Fibroblast of villous mesenchyme (primary cell): ENCODE results near the gene CHIA. TPM values are rescaled to one million over a fixed set of nuclear protein-coding genes. Genes with fewer than 3 reads are reported as not detected.
"Not testable (repeated sequence)": the region's sequence is repeated elsewhere in the genome, so short reads cannot be mapped to it uniquely, and the experiment has no call there.

Source experiments
- DNase-seq: peaks from one replicate; pipeline ENCODE4 v3.0.0-alpha.2; 2010; ENCODE audit warnings: low read depth
- H3K4me3 ChIP-seq: 2 replicates; pipeline ENCODE4 v1.5.1; 2011; ENCODE audit warnings: low read depth, mild to moderate bottlenecking, low read length
- small RNA-seq: library from RNA; depleted of rRNA; stranded (forward); fragments of <200 nt; gene quantifications from one replicate; pipeline ENCODE3, GENCODE V24; 2012
- total RNA-seq: library from RNA; depleted of rRNA; stranded (reverse); fragments of >200 nt; gene quantifications from 2 replicates; pipeline ENCODE4 v1.2.3, GENCODE V29; 2012
- TF ChIP-seq, protein P1 (sequence below): IDR thresholded peaks from 2 replicates; pipeline ENCODE4 v1.5.1; 2012; ENCODE audit warnings: low read depth, mild to moderate bottlenecking, low read length; ENCODE audit not compliant: insufficient read depth

CHIA gene
- total RNA-seq, 1 donor: not detected

DNA sequence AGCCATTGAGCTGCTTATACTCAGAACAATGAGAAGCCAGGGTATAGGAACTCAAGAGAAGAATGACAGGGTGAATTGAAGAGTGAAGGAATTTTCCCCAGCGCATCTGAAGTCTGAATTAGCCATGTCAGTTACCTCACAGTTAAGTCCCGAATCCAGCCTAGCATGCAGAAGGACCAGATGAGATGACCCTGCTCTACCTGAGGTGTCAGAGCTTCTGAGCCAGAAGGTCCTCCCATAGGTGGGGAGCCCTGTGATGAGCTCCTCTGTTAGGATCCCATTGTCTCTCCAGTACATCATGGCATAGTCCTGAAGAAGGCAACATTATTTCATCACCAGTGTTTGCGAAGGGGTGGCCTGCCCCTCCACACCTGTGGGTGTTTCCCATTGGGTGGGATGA, 68.7 kb downstream of the CHIA start:
- TF ChIP-seq, protein P1, sequence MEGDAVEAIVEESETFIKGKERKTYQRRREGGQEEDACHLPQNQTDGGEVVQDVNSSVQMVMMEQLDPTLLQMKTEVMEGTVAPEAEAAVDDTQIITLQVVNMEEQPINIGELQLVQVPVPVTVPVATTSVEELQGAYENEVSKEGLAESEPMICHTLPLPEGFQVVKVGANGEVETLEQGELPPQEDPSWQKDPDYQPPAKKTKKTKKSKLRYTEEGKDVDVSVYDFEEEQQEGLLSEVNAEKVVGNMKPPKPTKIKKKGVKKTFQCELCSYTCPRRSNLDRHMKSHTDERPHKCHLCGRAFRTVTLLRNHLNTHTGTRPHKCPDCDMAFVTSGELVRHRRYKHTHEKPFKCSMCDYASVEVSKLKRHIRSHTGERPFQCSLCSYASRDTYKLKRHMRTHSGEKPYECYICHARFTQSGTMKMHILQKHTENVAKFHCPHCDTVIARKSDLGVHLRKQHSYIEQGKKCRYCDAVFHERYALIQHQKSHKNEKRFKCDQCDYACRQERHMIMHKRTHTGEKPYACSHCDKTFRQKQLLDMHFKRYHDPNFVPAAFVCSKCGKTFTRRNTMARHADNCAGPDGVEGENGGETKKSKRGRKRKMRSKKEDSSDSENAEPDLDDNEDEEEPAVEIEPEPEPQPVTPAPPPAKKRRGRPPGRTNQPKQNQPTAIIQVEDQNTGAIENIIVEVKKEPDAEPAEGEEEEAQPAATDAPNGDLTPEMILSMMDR: no peak
- H3K4me3 ChIP-seq: no peak overlapping the region
- no peak for DNase-seq

DNA sequence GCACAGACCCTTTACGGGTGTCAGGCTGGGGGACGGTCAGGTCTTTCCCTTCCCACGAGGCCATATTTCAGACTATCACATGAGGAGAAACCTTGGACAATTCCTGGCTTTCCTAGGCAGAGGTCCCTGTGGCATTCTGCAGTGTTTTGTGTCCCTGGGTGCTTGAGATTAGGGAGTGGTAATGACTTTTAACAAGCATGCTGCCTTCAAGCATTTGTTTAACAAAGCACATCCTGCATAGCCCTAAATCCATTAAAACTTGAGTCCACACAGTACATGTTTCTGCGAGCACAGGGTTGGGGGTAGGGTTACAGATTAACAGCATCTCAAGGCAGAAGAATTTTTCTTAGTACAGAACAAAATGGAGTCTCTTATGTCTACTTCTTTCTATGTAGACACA, 69.6 kb downstream of the CHIA start:
- not testable (repeated sequence) for H3K4me3 ChIP-seq, DNase-seq

DNA sequence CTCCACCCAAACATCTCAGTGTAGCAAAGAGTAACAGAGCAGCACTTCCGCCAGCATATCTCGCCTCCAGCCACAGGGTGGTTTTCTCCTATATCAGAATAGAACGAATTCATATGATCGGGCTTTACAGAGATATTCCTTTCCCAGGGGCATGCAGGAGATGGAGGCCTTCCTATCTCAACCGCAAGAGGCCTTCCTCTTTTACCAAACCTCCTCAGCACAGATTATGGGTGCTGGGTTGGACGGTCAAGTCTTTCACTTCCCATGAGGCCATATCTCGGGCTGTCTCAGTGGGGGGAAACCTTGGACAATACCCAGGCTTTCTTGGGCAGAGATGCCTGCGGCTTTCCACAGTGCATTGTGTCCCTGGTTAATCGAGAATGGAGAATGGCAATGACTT, 71.1 kb downstream of the CHIA start:
- no peak for DNase-seq
- no peak overlapping the region for H3K4me3 ChIP-seq
- TF ChIP-seq, protein P1: no peak

DNA sequence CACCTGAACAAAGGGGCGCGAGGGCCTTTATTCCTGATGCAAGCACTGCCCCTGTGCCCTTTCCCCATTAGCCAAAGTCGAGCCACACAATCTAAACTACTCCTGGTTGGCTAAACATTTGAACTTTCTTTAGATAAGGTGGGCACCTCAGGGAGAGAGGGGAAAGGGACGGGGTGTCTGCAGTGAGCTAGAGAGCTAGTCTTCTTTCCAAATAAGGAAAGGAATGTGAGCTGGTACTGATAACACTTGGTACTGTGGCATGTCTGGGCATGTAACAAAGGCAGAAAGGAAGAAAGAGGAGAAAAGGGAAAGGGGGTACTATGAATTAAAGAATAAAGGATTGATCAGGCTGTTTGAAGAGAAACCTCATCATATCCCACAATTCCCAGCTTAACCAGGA, 74.0 kb downstream of the CHIA start:
- H3K4me3 ChIP-seq: no peak overlapping the region
- DNase-seq: no peak
- TF ChIP-seq, protein P1: no peak

DNA sequence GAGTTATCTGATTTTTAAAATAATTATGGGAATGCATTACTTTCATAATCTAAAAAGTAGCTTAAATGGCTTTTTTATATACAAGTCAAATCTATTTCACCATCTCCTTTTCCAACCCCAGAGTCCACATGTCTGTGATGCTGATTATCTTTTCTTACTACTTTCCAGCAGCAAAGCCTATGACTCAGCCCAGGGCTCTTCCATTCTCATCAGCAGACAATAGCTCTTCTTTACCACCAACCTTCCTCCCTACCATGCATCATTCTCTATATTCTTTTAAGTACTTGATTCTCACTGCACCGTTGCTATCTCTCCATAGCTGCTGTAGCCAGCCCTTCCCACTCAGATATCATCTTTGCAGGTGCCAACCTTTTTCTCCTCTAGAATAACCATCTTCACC, 75.6 kb downstream of the CHIA start:
- peak; percentile 12 for DNase-seq
- no peak overlapping the region for H3K4me3 ChIP-seq
- TF ChIP-seq, protein P1: no peak

DNA sequence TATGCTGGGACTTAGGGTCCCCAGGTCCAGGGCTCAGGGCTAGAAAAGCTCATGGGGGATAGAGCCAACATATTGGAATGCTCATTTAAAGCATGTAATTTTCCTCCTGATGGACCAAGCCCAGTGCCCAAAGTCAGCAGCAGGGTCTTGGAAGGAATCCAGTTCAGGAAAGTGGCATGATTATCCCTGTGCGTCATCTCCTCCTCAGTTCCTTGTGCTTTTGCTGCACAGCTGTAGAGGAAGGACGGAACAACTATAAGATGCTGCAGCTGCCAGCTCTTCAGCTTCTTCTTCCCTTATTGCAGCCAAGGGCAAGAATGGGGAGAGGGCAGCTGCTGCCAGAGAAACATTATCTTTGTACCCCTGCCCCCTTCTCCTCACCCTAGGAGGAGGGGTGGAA, 78.5 kb downstream of the CHIA start:
- peak; percentile 5 for DNase-seq
- TF ChIP-seq, protein P1: no peak
- no peak overlapping the region for H3K4me3 ChIP-seq

DNA sequence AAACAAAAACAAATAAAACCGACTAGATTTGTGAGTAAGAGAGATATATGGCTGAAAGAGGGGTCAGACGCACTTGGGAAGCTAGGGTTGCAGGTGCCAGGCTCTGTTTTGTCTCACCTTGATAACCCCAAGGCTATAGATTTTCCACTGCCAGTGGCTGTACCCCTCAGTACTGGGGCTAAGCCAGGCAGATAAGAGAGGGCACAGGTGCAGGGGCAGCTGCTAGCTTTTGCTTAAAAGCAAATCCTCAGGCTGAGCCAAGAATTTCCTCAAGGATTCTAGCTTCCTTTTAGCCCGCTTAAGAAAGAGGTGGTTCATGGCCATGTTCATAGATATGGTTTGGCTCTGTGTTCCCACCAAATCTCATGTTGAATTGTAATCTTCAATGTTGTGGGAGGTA, 79.0 kb downstream of the CHIA start:
- TF ChIP-seq, protein P1: no peak
- DNase-seq: no peak
- no peak overlapping the region for H3K4me3 ChIP-seq

Small RNA genes lying within 50 kb of the gene (small RNA-seq; reads per million reads assigned to genes)
- not detected for gene AL356387.2

Other genes starting within 250 kb of the CHIA start
- gene DRAM2, start 150.8 kb upstream of the CHIA start, total RNA-seq: 37.7 and 58.3 TPM in 2 replicates
- gene CEPT1, start 150.6 kb upstream of the CHIA start, total RNA-seq: 24.8 and 59.2 TPM in 2 replicates
- gene DENND2D, start 90.2 kb upstream of the CHIA start, total RNA-seq: 2.3 and 4.3 TPM in 2 replicates
- gene CHI3L2, start 63.1 kb upstream of the CHIA start, total RNA-seq: not detected in 2 replicates
- gene OVGP1, start 136.9 kb downstream of the CHIA start, total RNA-seq: 0.64 and 0.86 TPM in 2 replicates
- 40.9 and 59.2 TPM in 2 replicates for gene WDR77, start 158.4 kb downstream of the CHIA start, total RNA-seq
- 261 and 286 TPM in 2 replicates for gene ATP5PB, start 158.6 kb downstream of the CHIA start, total RNA-seq
- under 0.01 TPM in 2 replicates for gene C1orf162, start 183.1 kb downstream of the CHIA start, total RNA-seq
- gene ADORA3, start 212.8 kb downstream of the CHIA start, total RNA-seq: not detected in 2 replicates
- gene TMIGD3, start 212.8 kb downstream of the CHIA start, total RNA-seq: under 0.01 and 0.43 TPM in 2 replicates